Myocyte (in vitro differentiated cells): ENCODE results near the gene CDH13. TPM values are rescaled to one million over a fixed set of nuclear protein-coding genes. Genes with fewer than 3 reads are reported as not detected.
A peak's percentile ranks its signal among the peaks of the same experiment; 100 is the strongest.

Source experiments
- DNase-seq: peaks from one replicate; pipeline ENCODE4 v3.0.0-alpha.2; 2012; ENCODE audit warnings: low read depth
- total RNA-seq: library from RNA; depleted of rRNA; stranded (reverse); fragments of >200 nt; gene quantifications from 2 replicates; pipeline ENCODE4 v1.2.3, GENCODE V29; 2014

CDH13 gene
- total RNA-seq, 1 donor from 2014 or later: 160 TPM

DNA sequence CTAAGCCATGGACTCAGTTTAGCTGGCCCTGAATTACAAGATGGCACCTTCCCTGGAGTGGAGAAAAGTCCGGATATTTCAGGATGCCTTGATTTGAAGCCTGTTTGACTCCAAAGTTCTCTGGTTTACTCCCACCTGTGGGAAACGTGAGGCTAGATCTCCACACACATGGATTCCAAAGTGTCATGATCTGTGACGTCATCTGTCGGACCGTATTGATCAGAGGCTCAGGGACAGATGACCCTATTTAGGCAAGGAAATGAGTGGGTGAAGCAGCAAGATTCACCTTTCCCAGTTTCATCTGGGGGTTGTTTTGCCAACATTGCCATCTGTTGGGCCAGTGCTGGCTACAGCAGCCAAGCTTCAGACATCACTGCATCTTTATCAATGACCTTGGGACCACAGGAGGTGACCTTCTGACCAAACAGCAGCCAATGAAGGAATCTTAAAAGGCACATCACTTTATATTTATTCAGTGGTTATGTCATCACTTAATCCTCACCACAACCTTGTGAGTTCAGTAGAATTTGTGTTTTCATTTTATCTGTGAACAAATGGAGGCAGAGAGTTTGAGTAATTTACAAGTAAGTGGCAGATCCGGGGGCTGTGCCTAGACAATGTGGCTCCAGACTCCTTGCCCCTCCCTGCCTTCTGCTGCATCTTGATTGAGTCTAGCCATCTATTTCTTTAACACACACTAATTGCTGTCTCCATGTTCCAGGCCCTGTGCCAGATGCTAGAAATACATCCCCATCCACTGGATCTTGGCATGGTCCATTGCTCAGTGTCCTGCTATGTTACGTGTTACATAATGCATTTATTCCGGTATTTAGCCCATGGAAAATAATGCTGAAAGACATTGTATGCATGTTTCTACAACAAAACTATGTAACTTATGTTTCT lies 1.5 kb upstream of the CDH13 start:
- no peak for DNase-seq

DNA sequence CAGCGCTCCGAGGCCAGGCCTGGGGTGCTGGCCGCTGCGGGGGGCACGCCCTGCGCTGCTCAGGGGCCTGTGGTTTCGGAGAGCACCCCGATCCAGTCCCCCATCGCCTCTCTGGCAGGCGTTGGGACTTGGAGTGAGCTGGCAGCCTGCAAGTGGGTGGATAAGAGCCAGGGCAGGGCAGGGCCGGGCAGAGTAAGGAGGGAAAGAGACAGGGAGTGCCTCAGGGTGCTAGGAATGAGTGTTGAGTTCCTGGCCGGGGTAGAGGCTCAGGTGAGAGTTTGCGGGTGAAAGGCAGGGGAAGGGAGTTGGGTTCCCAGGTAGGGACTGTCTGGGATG lies 1.3 kb downstream of the CDH13 start:
- DNase-seq: peak; percentile 82

DNA sequence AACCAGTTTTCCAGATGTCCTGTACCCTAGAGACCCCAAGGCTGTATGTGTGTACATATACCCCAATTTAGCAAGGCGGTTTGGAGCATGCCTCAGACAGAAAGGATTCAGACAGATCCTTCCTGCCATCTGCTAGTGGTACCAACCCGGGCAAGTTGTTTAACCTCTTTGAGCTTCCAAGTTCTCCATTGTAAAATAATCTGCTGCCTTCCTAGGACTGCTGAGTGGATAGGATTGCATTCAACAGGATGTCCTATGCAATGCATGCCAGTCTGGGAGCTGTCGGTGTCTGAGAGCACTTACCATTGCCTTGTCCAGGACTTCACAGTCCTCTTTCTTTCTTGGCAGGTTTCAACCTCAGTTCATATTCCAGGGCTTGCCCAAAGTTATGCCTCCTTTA lies 1.9 kb downstream of the CDH13 start:
- peak; percentile 32 for DNase-seq

DNA sequence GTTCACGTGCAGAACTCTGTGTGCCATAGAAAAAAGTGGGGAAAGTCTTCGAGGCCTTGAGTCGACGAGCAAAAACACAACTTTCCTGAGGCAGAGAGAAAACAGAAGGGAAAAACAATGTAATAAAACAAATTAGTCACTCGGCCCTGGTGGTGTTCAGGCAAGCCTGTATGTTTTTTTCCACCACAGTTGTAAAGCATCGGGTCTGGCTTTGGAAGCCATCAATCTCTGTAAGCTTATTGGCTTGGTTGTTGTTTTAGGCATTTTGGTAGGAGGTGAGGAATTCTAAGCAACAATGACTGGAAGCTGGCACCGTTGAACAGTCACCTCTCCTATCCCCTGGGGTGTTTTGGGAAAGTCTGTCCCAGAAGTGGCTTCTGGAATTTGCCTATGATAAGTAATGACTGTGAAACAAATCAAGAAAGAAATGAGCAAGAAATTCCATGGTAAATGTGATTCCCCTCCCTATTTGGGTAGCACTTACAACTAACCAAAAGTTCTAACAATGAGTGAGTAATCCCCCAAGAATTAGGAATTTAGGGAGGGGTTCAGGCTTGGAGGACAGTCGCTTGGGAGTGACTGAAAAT lies 2.8 kb downstream of the CDH13 start:
- peak; percentile 77 for DNase-seq

DNA sequence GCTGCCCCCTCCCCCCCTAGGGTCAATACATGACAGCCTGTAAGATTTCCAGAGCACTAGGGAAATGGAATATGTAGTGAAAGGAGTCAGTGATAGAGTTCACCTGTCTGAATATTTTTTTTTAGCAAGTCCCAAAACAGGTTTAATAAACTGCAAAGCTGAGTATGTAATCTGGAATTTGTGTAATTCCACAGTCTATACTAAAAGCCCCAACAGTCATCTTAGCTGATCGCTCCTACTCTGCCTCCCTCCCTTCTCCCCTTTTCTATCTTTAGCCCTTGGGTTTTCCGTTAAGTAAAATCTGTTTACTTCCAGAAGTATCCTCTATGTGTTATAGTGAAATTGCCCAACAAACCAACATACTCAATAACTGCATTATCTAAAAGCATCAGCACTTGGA lies 3.5 kb downstream of the CDH13 start:
- DNase-seq: peak; percentile 33

DNA sequence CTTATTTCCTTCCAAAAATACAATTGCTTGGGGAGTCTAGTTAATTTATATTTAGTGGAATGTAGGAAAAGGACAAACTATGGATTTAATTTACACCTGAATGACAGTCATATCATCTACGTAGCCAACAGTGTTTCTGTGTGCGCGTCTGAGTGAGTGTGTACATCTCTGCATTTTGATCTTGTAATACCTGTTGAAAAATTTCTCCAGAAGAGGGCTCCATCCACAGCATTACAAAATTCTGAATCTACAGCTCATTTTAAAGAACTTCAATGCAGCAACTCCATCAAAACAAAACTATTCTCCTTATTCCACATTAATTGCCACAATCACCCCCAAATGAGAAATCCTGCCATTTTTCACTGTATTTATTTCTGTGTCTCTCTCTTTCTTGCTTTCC lies 3.9 kb downstream of the CDH13 start:
- no peak for DNase-seq

DNA sequence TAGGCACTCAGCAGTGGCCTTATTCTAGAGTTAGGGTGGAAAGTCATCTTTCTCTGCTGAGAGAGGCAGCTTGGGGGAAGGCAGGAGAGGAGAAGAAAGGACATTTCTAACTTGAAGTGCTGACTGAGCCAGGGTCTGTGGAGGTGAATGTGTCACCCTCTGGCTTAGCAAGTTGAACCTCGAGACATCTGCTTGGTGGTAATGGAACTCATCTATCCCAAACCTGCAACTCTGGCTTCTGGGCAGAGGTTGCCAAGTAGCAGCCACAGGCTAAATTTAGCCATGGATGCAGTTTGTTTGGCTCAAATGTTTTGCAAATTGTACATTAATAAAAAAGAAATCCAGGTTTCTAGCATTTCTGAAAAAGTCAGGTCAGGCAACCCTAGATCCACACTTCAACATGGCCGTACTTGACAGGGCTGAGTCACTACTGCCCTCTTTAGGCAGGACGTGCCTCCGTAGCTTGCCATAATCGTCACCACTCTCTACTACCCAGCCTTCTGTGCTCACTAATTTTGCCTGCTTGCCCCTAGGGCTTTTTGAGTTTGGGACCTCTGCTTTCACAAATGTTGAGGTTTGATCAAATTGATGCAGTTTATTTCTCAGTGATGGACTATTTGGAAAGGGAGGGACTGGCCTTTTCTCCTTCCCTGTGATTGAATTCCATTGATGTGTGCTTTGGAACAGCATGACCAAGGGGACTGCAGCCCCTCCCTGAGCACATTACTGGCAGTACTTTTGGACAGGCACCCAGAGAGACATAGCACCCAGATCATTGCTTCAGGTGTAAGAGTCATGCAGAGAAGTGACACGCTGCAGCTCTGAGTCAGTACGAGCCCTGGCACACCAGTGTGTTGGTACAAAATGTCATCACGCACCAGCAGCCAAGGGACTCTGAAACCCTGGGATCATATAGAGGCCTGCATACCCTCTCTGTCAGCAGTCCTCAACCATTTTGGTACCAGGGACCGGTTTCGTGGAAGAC lies 5.2 kb downstream of the CDH13 start:
- peak; percentile 82 for DNase-seq

DNA sequence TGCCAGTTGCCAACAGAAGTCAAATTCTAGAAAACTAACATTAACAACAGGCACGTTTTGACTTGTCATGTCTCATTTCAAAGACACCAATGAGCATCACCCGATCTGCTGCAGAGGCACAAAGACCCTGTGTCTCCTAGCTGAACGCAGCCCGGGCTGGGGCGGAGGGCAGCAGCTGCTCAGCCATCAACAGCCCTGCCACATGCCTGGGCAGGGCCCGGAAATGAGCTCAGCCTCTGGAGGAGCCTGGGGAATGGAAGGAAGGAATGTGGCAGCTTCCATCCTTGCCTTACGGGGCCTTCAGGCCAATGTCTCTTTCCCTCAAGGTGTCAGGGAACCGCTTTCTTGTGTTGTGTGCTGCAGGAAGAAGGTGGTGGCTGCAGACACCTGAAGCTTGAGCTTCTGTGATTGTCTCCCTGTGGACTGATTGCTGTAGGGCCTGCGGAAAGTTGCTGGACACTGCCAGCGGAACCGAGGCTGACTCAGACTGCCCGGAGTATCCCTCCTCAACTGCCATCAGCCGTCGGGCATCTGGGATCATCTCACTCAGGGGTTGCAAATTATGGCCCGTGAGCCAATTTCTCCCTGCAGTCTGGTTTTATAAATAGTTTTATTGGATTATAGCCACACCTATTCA lies 7.3 kb downstream of the CDH13 start:
- peak; percentile 95 for DNase-seq

DNA sequence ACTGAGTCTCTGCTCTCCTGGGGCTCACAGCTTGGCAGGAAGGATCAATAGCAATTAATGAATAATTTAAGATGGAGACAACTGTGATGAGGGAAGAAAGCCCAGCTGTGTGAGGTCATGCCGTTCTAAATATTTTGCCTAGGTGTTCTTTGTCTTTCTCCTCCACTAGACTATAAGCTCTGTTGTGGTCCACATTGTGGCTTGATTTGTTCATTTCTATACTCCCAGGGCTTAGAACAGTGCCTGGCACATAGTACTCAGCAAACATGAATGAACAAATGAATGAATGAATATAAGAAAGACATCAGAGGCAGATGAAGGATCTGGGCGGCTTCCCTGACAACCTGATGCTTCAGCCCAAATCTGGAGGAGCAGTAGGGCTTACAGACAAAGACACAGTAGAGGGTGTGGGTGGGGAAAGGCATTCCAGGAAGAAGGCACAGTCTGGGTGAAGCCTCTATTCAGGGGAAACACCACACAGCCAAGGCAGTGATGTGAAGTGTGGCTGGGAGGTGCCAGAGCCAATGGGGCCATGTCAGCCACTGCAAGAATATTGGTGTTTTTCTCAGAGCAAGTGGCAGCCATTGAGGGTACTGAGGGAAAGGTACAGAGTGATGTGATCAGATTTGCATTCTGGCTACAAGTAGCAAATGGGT lies 8.3 kb downstream of the CDH13 start:
- DNase-seq: no peak

DNA sequence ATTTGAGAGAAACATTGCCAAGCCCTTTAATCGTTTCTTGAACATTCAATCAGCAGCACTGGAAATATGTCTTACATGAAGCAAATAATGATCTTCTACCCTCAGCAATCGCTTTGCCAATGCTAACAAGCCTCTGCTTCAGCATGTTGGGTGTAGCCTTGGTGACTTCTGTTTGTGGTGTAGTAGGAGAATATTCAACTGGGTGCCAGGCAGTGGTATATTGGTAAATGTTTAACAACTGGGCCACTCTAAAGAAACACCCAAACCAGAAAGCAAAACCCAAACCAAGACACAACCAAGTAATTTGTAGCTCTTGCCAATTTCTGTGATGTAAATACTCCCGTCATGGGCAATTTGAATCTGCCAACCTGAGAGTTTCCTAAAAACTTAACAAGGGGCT lies 9.7 kb downstream of the CDH13 start:
- no peak for DNase-seq

DNA sequence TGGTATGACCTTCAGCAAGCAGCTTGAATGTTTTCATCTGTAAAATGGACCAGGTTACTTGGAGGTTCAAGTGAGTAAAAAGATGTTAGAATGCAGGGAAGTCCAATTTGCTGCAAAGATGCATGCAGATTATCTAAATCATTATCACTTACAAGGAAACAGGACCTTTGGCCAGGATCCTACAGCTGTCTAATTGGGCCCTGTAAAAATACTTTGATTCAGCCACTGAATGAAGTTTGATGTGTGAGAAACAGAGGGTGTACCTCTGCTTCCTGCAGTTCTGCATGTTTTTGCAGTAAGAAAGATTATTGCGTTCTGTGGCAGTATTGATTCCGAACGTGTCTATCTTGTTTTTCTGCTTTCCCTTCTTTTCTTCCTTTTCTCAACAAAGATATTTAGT lies 10.2 kb downstream of the CDH13 start:
- DNase-seq: no peak

DNA sequence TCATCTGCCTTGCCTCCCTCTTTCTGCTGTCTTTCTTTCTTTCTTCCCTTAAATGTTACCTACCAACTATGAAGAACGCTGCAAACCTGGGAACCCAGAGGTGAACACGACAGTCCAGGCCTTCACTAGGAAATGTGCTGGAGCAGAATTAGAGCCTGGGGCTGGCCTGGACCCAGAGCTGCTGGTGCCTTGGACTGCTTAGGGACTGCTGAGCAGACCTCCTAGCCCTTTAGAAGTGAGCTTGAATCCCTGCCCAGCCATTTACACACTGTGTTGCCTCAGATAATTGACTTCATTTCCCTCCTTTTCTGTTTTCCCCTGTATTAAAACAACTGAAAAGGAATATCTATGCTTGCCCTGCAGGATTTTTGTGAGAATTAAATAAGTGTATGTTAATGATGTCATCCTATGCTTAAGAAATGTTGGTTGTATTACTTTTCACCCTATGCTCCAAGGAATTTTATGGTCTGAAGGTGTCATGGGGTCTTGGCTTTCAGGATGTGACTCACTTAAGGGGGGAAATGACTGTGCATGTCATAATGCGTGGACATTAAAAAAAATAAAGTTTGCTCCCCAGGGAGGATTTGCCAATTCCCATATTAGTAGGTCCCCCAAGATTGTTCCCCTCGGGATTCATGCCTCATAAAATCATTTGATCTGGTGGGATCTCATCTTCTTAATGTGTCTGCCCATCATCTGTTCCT lies 11.5 kb downstream of the CDH13 start:
- no peak for DNase-seq

DNA sequence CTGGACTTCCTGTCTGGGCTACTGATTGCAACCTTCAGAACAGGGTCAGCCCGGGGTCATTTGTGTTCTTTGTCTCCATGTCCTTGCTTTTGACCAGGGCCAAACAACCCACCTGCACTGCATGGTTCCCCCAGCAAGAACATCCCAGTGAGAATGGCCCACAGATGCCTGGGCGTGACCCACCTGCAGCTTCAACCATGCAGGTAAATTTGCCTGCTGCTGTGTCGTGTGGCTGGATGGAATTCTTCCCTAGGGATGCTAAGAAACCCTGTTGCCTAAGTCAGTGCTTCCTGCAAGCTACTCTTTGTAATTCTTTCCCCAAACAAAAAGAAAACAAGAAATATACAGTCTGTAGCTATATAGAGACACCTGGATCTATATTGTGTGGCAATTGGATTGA lies 12.5 kb downstream of the CDH13 start:
- no peak for DNase-seq

DNA sequence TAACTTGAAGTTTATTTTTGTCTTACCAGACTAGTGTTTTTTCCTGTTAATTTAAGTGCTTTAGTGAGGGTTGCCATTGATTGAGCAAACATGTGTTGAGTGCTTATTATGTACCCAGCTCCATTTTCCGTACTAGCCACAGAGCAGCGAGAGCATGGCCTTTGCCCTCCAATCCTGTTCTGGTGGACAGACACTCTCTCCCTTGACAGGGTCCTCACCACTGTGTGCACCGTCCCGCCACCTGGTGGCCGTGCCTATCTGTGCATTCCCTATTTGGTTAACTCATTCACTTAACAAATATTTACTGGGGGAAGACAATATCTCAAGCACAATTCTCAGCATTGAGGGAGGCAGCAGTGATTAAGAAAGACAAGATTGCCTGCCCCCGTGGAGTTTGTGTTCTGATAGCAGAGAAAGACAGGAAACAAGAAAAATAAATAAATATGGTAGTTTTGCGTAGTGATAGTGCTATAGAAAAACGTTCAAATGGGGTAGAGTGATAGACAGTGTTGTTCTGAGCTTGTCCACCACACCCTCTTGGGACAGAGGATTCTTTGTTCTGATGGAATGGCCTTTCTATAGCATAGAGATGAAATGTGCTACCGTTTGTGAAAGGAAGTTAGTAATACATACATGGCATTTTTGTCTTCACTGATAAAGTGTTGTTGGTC lies 13.0 kb downstream of the CDH13 start:
- DNase-seq: peak; percentile 77

DNA sequence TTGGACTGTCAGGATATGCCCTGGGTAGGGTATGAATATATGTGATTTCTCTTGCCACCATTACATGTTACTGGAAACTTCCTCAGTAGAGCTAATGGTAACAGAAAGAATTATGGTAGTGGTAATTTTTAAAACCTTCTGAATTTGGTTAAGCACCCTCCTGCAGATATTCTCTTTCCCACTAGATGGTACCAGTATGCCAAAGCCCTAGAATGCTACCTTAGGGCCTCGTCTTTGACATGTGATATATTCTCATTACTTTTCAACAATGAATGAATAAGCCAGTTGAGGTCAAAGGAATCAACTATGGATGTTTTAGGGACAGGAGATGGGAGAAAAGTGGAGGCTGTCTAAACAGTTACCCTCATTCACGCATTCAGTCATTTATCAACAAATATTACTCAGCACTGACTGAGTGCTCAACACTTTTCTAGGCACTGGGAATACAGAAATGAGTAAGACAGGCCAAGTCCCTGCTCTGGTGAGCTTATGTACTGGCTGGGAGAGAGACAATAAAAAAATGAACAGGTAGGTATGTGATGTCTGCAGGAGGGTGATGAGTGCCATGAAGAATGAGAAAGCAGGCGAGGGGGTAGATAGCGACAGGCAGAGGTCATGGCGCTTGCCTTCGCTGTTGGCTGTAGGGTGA lies 14.7 kb downstream of the CDH13 start:
- DNase-seq: peak; percentile 48

DNA sequence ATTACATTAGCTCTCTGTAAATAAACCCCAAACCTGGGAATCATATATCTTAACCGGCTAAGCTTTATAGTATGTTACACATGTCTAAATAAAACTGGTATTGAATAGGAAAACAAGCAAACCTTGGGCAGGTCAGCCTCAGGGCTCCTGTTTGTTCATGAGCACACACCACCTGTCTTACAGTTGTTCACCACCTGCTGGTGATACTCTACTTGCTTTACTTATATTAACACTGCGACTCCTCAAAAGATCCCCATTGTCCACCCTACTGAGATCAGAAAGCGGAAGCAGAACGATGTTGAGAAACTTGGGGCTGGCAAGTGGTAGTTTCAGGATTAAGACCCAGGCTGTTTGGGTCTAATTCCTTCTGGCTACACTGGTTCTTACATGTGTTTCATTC lies 16.4 kb downstream of the CDH13 start:
- no peak for DNase-seq

DNA sequence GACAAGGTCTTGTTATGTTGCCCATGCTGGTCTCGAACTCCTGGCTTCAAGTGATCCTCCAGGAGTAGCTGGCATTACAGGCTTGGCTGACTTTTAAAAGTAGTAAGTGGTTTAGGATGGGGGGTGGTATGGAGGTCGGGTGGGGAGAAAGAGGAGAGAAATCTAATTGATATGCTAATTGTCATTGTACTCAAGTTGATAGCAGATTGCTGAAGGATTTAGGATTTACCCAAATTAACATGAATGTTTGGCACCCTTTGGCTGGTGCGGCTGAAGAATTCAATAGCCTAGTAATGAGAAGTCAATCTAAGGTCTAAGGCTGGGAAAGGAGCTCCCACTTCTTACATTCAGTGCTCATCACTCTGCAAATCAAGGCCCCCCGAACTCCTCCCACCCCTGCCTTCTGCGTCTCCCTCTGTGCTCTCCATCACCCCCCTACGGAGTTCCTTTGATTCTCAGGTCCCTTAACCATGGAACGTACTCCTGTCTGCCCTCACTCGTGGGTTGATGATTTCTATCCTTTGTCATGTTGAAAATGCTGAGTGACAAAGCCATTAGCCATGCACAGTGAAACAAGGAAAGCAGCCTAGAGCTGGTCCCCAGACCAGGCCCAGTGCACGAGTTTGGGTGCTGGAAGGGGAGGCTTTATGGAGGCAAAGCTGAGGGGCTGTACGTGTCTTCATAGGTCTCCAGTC lies 17.3 kb downstream of the CDH13 start:
- no peak for DNase-seq

DNA sequence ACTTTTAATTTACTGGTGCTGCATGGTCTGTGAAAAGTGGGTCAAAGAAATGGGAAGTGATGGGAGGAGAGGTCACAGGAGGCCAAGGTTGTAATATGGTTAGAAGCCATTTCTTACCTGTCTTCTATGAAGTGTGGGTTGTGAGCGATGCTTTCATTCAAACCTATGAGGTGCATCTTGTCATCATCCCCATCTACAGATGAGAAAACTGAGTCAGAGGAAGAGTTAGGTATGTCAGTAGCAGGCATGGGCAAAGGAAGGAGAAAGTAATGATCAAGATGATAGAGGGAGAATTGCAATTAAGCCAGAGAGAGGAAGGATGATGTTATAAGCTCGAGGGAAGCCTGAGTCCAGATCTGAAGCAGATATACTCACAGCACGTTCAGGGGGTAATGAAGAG lies 19.7 kb downstream of the CDH13 start:
- DNase-seq: no peak
